NCI-H748 (cell line): ENCODE results near the gene ABHD2.
"Not testable (repeated sequence)": the region's sequence is repeated elsewhere in the genome, so short reads cannot be mapped to it uniquely, and the experiment has no call there.

ENCODE experiments used
- DNase-seq: peaks from one replicate; lab custom pipeline; 2025; ENCODE audit not compliant: unreplicated experiment; lab: John Stamatoyannopoulos, UW

The ABHD2 gene

DNA sequence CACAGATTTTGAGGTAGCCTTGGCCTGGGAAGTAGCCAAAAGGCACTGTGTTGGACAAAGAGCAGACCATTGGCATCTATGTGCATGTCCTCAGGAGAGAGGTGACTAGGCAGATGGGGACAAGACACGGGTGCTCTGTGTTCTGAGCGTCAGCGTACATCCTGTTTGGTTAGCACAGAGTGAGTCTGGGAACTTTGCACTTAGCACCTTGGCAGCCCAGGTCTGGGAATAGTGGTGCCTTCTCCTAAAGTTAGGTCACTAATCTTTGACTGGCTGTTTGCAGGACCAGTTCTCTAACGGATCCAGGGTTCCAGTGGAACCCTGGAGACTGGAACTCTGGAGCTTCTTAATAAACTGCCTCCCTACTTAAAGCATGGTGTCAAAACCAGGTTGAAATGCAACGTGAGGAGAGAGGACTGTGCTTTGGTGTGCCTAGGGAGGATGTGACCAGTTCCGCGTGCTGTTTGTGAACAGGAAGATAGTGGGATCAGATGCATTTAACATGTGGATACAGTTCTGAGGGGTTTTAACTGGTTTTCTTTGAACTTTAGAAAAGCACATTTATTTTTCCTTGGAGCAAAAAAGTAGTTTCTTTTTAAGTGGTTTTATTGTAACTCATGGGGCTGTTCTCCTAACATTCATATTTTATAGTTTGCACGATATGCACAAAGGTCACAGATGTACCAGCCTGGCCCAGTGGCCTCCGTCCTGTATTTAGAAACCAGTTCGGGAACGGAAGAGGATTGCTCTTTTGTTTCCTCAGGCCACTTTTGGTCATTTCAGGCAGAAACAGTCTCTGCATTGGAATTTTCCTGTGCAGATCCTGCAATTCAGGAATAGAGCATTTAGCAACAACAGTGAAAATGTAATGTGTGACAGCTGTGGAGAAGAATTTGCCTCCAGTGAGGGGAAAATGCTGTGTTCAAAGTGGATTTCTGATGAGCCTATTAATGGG lies 48.8 kb downstream of the ABHD2 start:
- no peak for DNase-seq

DNA sequence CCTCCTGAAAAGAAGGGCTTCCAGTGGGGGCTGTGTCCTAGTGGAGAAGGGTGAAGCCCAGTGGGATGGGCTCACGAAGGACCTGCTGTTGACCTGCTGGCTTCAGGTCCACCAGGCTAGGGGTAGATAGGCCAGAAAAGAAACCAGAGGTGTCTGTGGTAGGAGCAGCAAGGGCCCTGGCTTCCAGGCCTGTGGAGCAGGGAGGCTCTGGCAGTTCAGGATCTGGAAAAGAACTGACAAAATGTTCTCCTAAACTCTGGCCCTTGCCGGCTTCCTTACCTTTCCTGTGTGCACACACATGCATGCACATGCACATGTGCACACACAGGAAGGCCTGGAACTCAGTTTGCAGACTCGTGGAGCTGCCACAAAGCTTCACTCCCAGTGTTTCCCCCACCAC lies 49.7 kb downstream of the ABHD2 start:
- DNase-seq: no peak

DNA sequence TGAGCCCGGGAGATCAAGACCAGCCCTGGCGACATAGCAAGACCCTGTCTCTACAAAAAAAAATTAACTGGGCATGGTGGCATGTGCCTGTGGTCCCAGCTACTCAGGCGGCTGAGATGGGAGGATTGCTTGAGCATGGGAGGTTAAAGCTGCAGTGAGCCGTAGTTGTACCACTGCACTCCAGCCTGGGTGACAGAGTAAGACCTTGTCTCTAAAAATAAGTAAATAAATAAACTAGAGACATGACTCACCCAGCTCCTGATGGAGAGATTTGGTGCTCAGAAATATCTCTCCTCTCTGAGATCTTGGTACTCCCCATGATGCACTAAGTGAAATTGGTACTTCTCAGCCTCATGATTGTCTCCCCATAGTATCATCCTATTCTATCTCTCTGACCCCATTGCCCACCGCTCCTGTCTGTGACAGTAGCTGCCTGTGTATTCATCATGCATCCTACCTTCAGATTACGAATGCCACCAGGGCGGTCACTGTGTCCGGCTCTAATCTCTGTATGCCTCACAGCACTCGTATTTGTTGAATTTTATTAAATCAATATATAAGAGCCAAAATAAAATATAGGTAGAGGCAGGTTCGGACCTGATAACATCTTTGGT lies 50.9 kb downstream of the ABHD2 start:
- DNase-seq: no peak

DNA sequence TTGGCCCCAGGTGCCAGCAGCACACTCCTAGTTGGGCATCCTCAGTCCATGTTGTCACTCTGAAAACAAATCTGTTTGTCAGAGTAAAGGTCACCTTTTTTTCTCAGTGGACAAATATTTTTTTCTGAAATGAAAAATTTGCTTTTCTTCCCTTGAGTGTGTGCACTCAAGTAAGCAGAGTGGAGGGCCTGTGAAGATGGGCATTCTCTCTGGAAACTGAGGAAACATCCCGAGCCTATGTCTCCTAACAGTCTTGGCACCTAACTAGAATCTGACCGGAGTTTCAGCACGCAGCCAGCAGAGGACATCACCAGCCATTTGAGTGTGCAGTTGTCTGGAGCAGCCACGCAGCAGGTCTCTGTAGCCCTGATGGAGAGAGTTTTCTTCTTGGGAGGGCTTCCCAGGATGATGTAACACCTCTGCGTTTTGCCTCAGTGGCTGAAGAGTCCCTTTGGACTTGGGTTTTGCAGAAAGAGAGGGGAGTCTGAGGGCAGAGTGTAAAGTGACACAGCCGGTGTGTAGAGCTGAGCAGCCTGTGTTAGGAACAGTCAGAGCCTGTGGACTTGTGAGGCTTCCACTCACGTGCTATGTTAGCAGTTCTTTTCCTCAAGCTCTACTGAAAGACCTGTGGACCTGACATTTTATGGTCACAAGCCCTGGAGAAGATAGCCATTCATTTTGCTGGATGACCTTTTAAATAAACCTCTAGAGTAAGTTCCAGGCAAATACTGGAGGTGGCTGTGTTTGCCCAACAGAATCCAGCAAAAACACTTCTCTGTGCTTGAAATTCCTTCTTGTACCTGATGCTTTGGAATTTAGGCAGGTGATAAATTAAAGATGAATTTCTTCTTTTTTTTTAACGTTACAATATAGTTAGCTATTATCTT lies 51.6 kb downstream of the ABHD2 start:
- DNase-seq: no peak

DNA sequence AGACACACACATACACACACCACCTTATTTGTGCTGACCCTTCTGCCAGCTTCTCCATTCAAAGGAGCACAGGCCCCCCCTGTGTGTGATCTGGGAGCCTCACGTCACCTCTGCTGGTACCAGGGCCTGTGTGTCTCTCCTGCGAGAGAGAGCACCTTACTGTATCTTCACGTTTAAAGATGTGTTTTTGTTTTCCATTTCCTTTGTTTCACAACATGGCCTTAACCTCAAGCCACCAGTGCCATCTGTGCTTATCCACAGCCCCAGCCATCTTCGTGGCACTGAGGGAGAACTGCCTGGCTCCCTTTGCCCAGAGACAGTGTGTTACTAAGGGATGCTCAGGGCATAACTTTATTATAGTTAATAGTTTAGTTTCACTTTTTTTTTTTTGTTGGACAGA lies 52.3 kb downstream of the ABHD2 start:
- DNase-seq: no peak

DNA sequence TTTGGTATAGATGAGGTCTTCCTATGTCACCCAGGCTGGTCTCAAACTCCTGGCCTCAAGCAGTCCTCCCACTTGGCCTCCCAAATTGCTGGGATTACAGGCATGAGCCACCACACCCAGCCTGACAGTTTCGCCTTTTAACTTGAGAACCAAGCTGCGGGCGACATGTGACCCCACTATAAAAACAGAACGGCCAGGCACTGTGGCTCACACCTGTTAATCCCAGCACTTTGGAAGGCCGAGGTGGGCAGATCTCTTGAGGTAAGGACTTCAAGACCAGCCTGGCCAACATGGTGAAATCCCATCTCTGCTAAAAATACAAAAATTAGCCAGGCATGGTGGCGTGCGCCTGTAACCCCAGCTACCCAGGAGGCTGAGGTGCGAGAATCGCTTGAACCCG lies 52.9 kb downstream of the ABHD2 start:
- not testable (repeated sequence) for DNase-seq

DNA sequence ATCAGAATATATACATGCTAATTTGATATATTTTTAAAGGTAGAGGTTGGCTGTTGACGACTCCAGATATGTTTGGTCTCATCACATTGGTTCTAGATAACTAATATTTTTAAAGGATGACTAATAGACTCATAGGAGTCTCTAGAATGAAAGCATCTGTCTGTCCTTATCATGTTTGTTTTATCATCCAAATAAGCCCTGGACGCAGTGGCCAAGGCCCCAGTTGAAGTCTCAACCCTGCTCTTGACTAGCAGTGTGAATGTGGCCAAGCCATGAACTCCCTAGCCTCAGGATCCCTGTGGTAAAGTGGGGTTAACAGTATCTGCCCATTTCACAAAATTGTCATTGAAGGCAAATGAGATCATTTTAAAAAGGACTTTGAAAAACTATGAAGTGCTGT lies 53.6 kb downstream of the ABHD2 start:
- DNase-seq: no peak

DNA sequence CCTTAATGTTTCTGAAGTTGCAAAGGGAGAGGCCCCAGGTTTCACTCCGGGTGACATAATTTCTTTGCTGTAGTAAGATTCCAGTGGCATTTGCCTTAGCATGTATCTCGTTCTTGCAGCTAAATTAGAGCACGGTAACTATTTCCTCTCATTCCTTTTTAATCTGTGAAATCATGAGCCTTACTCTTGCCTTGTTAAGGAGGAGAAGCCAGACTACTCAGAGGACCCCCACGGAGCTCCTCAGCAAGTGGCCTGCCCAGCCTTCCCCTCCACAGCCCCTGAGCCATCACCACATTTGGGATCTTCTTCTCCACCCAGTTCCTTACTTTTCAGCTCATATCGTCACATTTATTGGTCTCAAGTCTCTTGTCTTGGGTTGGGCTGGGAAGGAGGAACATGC lies 54.2 kb downstream of the ABHD2 start:
- no peak for DNase-seq

DNA sequence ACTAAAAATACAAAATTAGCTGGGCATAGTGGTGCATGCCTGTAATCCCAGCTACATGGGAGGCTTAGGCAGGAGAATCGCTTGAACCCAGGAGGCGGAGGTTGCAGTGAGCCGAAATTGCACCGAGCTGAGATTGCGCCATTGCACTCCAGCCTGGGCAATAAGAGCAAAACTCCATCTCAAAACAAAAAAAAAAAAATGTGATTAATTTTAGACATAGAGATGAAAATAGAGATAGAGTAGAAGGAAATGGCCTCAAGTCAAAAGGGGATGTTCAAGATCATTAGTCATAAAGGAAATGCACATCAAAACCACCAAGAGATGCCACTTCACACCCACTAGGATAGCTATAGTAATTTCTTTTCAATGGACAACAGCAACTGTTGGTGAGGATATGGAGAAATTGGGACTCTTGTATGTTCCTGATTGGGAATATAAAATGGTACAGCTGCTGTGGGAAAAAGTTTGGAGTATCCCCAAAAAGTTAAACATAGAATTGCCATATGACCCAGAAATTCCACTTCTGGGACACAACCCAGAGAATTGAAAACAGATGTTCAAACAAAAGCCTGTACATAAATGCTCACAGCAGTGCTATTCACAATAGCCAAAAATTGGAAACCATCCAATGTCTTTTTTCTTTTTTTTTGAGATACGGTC lies 55.4 kb downstream of the ABHD2 start:
- DNase-seq: peak; percentile 24

DNA sequence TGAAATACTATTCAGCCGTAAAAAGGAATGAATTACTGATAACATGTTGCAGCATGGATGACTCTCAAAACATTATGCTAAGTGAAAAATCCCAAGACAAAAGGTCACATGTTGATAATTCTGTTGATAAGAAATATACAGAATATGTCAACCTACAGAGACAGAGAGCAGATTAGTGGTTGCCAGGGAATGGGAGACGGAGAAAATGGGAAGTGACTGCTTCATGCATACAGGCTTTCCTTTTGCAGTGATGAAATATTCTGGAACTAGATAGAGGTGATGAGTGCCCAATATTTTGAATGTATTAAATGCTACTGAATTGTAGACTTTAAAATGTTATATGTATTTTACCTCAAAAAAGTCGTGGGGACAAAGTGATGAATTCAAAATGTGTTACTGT lies 56.2 kb downstream of the ABHD2 start:
- DNase-seq: no peak

DNA sequence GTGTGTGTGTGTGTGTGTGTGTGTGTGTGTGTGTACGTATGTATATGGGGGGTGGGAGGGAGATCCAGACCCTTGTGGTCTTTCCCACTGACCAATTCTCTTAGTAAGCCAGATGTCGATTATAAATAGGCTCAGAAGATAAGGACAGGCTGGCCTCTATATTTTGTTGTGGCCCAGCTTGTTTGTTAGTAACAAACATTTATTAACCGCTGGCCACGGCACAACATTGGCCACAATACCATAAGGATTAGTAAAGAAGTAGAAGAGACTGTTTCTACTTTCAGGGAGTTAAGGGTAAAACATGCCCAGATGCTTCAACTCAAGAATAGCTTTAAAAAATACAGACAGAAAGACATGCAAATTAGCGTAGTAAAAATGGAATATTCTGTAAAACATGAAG lies 58.1 kb downstream of the ABHD2 start:
- DNase-seq: no peak

DNA sequence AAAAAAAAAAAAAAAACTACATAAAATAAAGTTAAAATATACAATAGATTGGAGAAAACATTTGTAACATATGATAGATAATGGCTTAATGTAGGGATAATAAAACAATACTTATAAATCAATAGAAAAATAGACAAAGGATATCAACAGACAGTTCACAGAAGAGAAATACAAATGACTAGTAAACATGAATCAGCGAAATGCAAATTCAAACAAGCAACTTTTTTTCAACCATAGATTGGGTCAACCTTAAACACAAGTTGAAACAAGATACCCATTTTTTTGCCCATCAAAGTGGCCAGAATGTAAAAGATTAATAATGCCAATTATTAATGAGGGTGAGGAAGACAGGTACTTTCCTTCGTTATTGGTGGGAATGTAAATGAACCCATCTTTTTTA lies 59.9 kb downstream of the ABHD2 start:
- DNase-seq: no peak

DNA sequence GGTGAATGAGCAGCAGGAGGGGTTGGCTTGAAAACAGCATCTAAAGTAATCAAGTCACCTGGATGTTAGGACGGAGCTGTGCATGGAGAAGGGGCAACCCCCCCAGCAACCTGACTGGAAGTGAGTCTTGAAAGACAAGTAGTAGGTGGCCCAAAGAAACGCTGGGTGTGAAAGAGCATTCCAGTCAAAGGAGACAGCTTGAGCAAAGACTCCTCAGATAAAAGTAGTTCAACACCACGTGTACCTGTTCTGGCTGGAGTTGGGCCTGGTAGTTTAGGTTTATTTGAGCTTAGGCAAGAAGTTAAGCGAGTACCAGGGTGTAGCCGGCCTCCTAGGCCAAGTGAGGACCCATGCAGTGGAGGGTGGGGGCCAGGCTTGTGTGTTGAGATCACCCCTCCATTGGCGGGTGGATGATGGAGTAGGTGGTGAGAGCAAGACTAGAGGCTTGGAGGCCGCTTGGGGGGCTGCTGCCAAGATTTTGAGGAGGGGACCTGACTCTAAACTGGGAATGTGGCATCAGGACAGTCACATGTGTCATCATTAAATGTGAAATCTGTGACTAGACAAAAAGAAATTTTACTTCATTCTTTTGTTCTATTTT lies 61.3 kb downstream of the ABHD2 start:
- DNase-seq: no peak

DNA sequence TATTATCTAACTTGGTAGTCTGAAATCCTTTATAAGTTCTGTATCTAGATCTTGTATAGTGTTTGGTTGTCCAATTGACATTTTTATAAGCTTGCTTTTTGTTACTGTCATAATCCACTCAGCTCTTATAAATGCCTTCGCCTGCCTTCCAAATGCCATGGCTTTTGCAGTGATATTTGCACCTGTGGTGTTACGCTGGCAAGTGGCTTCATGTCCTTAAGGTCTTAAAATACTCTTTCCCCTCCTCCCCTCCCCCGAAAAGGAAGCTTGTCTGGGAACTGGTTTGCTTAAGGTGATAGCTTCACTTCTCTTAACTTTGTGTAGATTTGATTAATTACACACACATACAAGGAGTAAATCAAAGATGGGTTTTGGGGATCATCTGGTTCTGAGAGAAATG lies 62.0 kb downstream of the ABHD2 start:
- no peak for DNase-seq

DNA sequence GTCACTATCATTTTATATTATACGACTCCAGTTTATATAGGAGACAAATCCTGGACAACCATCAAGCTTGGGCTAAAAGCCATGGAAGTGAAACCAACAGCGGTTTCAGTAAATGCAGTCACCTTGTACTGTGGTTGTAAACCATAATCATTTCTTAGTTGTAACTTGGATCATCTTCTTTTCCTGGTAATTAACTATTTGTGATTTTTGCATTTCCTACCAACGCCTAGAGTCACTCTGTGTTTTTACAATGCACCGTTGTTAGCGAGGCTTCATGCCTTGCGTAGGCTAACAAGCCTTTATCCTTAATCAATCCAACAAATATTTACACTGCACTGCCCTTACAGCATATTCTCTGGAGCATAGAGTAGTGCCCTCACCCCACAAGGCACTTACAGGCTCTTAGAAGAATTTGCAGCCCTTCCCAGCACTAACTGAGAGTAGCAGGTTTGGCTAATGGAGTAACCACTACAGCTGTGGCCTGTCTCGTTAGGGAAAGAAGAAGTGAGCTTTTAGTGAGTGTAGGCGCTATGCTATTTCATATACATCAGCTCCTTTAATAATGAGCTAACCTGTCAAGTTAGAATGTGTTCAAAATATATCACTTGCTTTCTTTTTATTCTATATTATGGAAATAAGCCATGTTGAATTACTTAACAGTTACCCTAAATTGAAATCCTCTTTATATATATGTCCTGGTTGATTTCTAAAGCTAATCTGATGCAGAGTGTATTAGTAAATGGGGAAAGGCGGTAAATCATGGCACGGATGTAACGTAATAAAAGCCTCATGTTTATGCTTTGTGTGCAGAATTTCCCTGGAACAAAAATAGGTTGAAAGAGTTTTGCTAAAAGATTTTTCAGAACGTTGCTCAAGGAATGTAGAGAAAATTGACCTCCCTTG lies 62.8 kb downstream of the ABHD2 start:
- DNase-seq: peak; percentile 21

DNA sequence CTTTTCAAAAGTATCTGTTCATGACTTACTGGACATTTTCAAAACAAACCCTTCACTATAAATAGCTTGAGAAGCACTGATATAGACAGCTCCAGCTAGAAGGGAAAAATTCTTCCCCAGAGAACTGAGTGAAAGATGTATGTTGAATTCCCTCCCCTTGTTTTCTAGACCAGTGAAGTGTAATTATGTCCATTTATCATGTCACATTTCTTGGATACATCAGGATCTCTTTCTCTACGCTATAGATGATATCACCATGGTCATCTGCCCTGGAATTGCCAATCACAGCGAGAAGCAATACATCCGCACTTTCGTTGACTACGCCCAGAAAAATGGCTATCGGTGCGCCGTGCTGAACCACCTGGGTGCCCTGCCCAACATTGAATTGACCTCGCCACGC lies 66.9 kb downstream of the ABHD2 start:
- no peak for DNase-seq

DNA sequence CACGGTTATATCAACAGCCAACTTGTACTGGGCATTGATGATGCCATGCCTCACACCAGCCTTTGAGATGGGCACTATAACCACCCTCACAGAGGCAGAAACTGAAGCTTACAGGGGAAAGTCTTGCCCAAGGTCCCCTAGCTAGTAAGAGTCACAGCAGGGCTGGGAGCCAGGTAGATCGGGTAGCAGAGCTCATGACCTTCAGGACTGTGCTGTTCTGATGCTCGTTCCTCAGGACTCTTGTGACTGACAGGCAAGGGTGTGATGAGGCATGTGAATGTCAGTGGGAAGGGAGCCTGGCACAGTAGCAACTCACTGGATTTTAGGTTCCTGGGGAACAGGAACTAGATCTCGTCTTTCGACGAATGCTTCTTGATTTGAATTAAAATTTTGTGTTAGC lies 67.4 kb downstream of the ABHD2 start:
- no peak for DNase-seq

DNA sequence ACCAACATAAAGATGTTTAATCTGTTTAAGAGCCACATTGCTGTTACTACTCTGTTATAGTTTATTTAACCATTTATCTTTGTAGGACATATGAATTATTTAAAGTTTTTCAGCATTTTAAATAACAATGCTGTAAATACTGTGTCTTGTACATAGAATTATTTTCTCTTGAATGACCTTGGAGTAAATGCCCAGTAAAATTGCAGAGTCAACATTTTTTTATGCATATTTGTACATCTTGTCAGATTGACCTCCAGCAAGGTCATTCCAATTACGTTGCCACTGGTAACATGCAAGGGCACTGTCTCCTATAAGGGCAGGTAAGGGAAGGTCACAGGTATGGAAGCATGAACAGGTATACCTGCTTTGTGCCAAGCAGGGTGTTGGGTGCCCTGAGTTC lies 68.8 kb downstream of the ABHD2 start:
- no peak for DNase-seq

DNA sequence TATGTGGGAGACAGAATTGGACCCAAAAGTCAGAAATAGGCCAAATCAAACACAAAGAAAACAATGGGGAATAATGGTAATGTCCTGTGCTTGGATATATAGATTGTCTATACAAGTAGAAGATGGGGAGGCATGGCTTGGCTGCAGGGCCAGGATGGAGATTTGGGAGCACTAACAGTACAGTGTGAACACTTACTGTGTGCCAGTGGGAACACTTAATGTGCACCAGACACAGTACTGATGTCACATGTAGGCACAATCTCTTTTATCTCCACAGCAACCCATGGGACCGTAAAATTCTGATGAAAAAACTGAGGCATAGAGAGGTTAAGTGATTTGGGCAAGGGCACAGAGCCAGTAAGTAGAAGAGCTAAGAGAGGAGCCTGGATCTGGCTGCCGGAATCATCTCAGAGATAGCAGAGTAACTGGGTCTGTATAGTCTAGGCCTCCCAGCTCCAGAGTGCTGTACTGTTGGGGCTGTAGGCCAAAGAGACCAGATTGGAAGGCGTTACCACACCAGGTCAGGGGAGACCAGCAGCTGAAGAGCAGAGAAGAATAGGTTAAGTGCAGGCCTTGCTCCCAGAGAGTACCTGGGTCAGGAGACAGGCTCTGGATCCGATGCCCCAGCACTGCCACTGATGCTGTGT lies 69.8 kb downstream of the ABHD2 start:
- DNase-seq: no peak
